ENCODE measurements around the gene TCL1B.
"Not testable (repeated sequence)": the region's sequence is repeated elsewhere in the genome, so short reads cannot be mapped to it uniquely, and the experiment has no call there.

Gene TCL1B

DNA sequence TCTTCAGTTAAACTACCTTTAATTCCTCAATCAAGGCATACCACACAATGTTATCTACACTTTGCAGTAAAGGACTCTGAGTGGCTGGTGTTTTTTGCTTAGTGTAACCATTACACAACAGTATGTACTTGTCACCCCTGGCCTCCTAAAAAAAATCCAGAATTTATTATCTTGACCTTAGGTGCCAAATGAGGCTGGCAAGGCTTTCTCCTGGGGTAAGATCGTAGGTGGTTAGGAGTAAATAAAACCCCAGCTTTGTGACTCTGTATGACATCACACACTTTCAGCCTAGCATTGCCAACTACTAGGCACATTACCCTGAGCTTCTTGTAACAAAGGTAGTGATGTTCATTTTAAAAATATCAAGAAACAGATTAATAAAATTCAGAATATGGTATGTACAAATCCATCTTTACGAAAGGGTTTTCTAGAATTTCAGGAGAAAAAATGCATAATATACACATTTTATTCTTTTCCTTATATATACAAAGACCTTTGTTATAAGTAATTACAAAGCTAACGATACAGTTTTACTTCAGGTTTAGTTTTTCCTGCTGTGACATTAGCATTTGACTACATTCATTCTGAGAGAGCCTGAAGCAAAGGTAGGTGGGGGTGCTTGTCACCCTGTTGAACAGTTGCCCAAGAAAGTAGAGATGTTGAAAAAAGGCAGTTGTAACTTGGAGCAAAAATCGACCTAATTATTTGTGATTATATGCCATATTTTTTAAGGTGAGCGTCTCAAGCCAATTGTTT, 14.2 kb downstream of the TCL1B start:
- no peak for DNase-seq (ENCODE audit: insufficient read length, low spot score)
- no peak for FAIRE-seq

DNA sequence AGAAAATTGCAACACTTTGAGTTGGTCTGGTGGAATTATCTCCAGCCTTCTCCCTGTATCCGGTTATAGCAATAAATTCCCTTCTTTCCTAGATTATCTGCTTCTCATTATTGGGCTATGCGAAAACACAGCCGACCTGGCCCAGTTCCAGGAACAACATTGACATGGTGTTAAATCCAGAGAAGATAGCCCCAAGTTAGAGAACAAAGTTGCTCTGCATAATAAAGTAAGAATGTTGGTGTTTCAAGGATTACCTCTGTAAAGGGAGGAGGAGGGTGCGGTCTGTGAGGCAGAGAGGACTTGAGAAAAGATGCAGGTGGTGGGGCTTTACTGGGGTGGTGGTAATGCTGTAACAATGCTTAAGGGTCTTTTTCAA, 15.6 kb downstream of the TCL1B start:
- FAIRE-seq, result no peak
- DNase-seq (ENCODE audit: insufficient read length, low spot score), result no peak

- DNase-seq (ENCODE audit: insufficient read length, low spot score) (no peak), FAIRE-seq (no peak)
These were observed 17.1 kb downstream of the TCL1B start for GRCh38 chr14:95703341-95703740.

GRCh38 chr14:95703805-95704204, 17.6 kb downstream of the TCL1B start:
- DNase-seq (ENCODE audit: insufficient read length, low spot score) (no peak), FAIRE-seq (no peak)

DNA sequence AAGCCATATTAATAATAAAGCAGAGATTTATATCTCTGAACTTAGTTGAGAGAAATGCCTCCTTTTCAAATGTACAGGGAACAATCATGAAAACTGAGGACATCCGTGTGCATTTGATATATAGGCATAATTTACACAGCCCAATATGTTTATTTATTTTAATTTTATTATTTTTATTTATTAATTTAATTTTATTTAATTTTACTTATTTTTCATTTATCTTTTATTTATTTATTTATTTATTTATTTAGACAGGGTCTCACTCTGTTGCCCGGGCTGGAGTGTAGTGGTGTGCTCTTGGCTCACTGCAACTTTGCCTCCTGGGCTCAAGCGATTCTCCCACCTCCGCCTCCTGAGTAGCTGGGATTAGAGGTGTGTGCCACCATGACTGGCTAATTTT, 19.3 kb downstream of the TCL1B start:
- DNase-seq (ENCODE audit: insufficient read length, low spot score) (no peak), FAIRE-seq (no peak)

GRCh38 chr14:95707327-95707726, 21.1 kb downstream of the TCL1B start:
- DNase-seq (ENCODE audit: insufficient read length, low spot score), result no peak
- FAIRE-seq, result no peak

DNA sequence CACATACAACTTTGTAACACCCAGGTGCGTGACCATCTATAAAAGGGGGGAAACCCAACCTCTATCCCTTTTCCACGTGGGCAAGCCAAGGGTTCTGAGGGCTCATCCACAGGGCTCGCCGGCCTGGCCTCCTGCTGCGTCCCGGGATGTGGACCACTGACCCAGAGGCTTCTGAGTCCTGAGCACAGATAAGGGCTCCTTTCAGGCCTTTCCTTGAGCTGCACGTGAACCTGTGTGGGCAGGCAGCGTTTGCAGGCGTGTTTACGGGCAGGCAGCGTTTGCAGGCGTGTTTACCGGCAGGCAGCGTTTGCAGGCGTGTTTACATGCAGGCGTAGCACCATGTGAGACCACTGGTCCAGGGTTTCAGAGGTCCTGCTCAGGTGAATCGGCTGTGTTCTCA, 23.9 kb downstream of the TCL1B start:
- DNase-seq (ENCODE audit: insufficient read length, low spot score) (no peak), FAIRE-seq (no peak)

DNA sequence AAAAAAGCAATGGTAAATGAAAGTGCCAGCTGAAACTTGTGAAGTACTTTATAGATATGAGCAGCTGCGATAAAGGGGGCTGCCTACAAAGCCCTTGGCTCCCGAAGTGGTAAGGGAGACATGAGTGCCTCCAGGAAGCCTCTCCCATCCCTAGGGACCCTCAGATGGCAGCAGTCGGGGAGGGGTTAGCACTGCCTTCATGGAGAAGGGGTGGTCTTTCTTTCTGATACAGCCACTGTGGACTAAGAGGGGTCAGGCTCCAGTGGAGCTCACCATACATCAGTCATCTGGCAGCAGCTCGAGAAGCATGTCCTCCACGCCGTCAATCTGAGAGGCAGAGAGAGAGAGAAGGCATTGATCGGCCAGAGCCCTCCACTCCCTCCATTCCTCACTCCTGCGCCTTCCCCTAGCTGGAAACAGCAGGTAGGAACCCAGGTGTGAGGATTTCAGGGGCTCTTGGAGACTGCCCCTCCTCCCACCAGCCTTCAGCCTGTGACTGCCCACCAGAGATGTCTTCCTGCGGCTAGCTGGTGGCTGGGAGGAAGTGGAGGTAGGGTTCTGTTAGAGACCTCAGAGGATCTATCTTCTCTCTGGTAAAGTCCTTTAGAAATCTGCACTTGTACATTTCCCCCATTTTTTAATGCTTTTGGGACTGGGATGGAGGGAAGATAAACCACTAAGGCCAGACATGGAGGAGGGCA, 25.4 kb downstream of the TCL1B start:
- no peak for FAIRE-seq
- no peak for DNase-seq (ENCODE audit: insufficient read length, low spot score)

- DNase-seq (ENCODE audit: insufficient read length, low spot score), result no peak
- no peak for FAIRE-seq
These were observed 26.2 kb downstream of the TCL1B start for GRCh38 chr14:95712398-95712797.

DNA sequence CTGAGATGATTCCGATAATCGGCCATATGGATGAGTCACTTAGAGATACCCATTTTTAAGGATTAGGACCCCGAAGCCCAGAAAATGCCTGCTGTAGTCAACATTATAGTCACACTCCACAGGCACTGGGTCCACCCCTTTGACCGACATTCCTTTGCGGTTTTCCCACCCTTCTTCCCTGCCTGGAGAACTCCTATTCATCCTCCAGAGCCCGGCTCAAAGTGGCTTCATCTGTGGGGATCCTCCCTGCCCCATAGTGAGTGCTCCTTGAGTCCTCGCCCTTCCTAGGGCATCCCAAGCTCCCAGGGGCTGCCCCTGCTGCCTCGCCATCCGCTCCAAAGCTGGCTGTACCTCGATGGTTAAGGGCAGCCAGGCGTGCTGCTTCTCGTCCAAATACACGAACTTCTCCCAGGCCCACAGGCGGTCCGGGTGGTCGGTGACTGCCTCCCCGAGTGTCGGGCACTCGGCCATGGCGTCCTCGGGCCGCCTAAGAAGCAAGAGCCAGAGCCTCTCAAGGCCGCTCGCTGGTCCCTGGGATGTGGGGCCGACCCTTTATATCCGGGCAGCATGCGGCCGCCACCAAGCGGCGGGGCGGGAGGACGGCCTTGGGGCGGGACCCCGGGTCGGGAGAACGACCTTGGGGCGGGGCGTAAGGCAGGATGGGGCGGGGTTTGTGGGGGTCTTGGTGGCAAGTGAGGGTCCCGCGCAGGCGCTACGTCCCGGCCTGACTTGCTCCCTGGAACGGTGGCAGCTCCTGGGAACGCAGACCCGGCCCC, 27.6 kb downstream of the TCL1B start, which contains the start of gene TCL1A:
TCL1A (minus strand) TSS at position 530 of the 776 bp plus-strand sequence; CDS start at position 471, 59 bp downstream.
- no peak for DNase-seq (ENCODE audit: insufficient read length, low spot score)
- FAIRE-seq, result no peak

- FAIRE-seq (no peak), DNase-seq (ENCODE audit: insufficient read length, low spot score) (no peak)
These were observed 36.4 kb downstream of the TCL1B start for GRCh38 chr14:95722525-95723190.

DNA sequence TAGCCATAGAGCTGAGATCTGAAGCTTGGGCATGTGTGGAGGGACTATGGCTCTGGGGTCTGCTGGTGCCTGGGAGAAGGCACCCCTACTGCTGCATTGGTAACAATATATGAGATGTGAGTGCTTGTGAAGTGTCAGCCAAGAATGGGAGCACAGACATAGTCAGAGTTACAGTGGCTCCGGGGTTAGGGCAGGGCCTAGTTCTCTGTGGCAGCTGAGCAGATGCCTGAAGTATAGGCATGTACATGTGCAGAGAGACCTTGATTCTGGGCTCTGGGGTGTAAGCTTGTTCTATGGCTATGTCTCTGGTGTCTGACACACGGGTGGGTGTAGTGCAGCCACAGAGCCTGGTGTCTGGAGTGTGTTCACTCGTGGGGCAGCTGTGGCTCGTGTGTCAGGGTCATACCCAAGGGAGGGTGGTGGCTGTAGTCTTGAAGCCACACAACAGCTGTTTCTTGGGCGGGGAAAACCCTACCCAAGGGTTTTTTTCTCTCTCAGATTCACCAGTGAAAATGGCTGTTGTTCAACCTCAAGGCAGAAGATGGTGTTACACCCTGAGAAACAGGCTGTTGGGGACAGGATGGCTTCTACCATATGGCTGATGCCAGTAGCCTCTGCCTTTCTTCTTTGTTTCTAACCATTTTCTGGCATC, 39.6 kb downstream of the TCL1B start:
- FAIRE-seq (no peak), DNase-seq (ENCODE audit: insufficient read length, low spot score) (no peak)

- DNase-seq (ENCODE audit: insufficient read length, low spot score), result no peak
- FAIRE-seq, result no peak
These were observed 41.0 kb downstream of the TCL1B start for GRCh38 chr14:95727056-95727700.

DNA sequence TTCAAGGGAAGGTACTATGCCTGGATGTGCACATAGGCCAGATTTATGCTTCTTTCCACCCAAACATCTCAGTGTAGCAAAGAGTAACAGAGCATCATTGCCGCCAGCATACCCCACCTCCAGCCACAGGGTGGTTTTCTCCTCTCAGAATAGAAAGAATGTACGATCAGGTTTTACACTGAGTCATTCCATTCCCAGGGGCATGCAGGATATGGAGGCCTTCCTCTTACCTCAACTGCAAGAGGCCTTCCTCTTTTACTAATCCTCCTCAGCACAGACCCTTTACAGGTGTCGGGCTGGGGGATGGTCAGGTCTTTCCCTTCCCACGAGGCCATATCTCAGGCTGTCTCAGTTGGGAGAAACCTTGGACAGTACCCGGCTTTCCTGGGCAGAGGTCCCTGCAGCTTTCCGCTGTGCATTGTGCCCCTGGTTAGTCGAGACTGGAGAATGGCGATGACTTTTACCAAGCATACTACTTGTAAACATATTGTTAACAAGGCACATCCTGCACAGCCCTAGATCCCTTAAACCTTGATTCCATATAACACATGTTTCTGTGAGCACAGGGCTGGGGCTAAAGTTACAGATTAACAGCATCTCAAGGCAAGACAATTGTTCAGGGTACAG, 43.3 kb downstream of the TCL1B start:
- FAIRE-seq; DNase-seq (ENCODE audit: insufficient read length, low spot score): not testable (repeated sequence)

DNA sequence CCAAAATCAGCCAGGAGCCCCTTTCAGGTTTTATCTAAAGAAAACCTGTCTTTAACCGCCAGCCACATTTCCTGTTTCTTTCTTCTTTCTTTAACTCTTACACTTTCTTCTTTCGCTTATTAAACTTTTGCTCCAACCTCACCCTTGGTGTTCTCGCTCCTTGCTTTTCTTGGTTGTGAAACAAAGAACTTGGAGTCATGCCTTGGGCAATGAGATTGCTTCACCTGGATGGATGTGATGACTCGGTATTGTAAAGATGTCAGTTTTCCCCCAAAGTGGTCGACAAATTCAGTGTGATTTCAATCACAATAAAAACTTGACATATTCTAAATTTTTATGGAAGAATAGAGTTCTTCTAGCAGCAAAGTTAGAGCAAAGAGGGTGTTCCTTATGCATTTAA, 43.9 kb downstream of the TCL1B start:
- FAIRE-seq (no peak), DNase-seq (ENCODE audit: insufficient read length, low spot score) (no peak)

DNA sequence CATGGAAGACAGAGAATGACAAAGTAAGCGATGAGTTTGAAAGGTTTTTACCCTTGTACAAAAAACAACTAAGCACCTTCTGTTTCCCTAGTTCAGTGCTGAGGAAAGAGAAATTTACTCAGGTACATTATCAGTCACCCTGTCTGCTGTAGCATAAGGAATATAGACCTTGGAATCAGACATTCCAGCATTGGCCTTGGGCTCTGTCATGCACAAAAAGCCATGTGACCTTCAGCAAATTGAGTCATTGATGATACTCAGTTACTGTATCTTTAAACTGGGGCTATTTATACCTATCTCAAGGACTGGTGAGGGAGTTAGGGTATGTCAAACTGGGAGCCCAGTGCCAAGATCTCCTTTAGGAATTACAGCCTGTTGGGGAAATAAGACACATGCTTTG, 47.0 kb downstream of the TCL1B start:
- no peak for DNase-seq (ENCODE audit: insufficient read length, low spot score)
- no peak for FAIRE-seq

DNA sequence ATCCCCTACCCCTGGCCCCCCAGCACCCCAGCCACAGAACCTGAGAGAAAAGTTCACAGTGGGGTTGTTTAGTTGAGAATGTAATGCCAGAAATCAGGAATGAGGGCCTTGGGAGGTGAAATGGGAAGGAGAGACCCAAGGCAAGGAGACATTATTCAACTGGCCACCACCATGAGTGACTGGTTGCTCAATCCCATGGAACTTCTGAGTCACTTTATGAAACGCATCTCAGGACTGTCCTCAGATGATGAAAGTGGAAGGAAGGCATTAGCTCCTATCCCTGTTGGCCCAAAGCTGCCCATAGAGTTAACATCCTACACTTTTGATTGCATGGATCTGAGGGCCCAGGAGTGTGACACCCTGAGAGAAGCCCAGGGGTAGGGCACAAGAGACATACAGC, 53.1 kb downstream of the TCL1B start:
- DNase-seq (ENCODE audit: insufficient read length, low spot score), result no peak
- FAIRE-seq, result no peak

DNA sequence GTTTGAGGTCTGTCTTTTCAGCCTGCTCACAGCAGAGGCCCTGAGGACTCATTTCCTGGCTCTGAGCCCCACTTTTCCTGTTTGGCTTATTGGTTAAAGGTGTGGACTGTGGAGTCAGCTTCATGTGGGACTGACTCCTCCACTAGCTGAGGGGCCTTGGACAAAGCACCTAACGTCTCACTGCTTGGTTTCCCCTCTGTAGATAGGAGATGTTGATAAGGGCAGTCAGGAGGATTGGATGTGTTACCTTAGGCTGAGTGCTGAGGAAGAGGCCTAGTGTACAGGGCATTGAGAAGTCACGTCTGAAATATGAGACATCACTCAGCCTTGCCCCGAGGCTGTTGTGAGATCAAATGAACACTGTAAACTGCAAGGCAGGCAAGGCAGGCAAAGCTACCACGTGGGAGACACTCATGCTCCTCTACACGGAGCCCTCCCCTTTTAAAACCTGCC, 54.8 kb downstream of the TCL1B start:
- peak; percentile 59 for DNase-seq (ENCODE audit: insufficient read length, low spot score)
- peak; percentile 16 for FAIRE-seq

GRCh38 chr14:95741781-95742180, 55.6 kb downstream of the TCL1B start:
- no peak for FAIRE-seq
- no peak for DNase-seq (ENCODE audit: insufficient read length, low spot score)

Measured in HTR-8/SVneo (cell line).